WI38 (cell line): ENCODE measurements around the gene WHAMM.

Source experiments
- H3K4me3 ChIP-seq: 2 replicates; pipeline ENCODE4 v1.5.1; 2011; ENCODE audit warnings: low read depth, mild to moderate bottlenecking, control low read depth, low read length
- CTCF ChIP-seq: IDR thresholded peaks from 2 replicates; pipeline ENCODE4 v1.5.1; 2012; ENCODE audit warnings: low read depth, mild to moderate bottlenecking, control low read depth, low read length

The WHAMM gene

GRCh38 chr15:82830427-82831173, 21.2 kb downstream of the WHAMM start:
- no peak for TF ChIP-seq CTCF
- H3K4me3 ChIP-seq: no peak overlapping the region

- TF ChIP-seq CTCF: no peak
- no peak overlapping the region for H3K4me3 ChIP-seq
Measured at GRCh38 chr15:82831894-82832600, 22.6 kb downstream of the WHAMM start.

GRCh38 chr15:82832601-82833361, 23.4 kb downstream of the WHAMM start:
- TF ChIP-seq CTCF: 0 out of 2 replicates have a peak, but pooled peaks have one; percentile 5
- H3K4me3 ChIP-seq: no peak overlapping the region

GRCh38 chr15:82833362-82833682, 23.9 kb downstream of the WHAMM start:
- no peak for TF ChIP-seq CTCF
- H3K4me3 ChIP-seq: no peak overlapping the region

GRCh38 chr15:82835391-82835917, 26.0 kb downstream of the WHAMM start:
- H3K4me3 ChIP-seq: no peak overlapping the region

GRCh38 chr15:82838096-82838735, 28.8 kb downstream of the WHAMM start:
- H3K4me3 ChIP-seq: no peak overlapping the region
- no peak for TF ChIP-seq CTCF

More at GRCh38 chr15:82835391-82835917, 26.0 kb downstream of the WHAMM start:
- TF ChIP-seq CTCF: no peak
